HepG2 (cell line): ENCODE results near the gene ULK4.

Experiments used
- ATF3 ChIP-seq: sonication (generic); formaldehyde crosslinking; IDR thresholded peaks from 2 replicates; pipeline ENCODE4 v1.4.0; 2020; ENCODE audit warnings: missing genetic modification reagents
- CEBPB ChIP-seq: IDR thresholded peaks from 2 replicates; pipeline ENCODE4 v1.6.1; 2011; ENCODE audit warnings: low read depth, low read length, improper control_type of control experiment, borderline replicate concordance
- TCF7L2 ChIP-seq: IDR thresholded peaks from 2 replicates; pipeline ENCODE4 v1.6.1; 2011; ENCODE audit warnings: mild to moderate bottlenecking, low read depth, low read length, moderate library complexity
- TF ChIP-seq, protein P1 (sequence below): sonication (generic); formaldehyde crosslinking; IDR thresholded peaks from 2 replicates; pipeline ENCODE4 v1.4.0; 2020; ENCODE audit warnings: missing genetic modification reagents
- TF ChIP-seq, protein P2 (sequence below): sonication (generic); formaldehyde crosslinking; IDR thresholded peaks from 2 replicates; pipeline ENCODE4 v1.4.0; 2020; ENCODE audit warnings: missing genetic modification reagents

- TF ChIP-seq CEBPB, result no peak
- no peak for TF ChIP-seq TCF7L2
- TF ChIP-seq, protein P1, sequence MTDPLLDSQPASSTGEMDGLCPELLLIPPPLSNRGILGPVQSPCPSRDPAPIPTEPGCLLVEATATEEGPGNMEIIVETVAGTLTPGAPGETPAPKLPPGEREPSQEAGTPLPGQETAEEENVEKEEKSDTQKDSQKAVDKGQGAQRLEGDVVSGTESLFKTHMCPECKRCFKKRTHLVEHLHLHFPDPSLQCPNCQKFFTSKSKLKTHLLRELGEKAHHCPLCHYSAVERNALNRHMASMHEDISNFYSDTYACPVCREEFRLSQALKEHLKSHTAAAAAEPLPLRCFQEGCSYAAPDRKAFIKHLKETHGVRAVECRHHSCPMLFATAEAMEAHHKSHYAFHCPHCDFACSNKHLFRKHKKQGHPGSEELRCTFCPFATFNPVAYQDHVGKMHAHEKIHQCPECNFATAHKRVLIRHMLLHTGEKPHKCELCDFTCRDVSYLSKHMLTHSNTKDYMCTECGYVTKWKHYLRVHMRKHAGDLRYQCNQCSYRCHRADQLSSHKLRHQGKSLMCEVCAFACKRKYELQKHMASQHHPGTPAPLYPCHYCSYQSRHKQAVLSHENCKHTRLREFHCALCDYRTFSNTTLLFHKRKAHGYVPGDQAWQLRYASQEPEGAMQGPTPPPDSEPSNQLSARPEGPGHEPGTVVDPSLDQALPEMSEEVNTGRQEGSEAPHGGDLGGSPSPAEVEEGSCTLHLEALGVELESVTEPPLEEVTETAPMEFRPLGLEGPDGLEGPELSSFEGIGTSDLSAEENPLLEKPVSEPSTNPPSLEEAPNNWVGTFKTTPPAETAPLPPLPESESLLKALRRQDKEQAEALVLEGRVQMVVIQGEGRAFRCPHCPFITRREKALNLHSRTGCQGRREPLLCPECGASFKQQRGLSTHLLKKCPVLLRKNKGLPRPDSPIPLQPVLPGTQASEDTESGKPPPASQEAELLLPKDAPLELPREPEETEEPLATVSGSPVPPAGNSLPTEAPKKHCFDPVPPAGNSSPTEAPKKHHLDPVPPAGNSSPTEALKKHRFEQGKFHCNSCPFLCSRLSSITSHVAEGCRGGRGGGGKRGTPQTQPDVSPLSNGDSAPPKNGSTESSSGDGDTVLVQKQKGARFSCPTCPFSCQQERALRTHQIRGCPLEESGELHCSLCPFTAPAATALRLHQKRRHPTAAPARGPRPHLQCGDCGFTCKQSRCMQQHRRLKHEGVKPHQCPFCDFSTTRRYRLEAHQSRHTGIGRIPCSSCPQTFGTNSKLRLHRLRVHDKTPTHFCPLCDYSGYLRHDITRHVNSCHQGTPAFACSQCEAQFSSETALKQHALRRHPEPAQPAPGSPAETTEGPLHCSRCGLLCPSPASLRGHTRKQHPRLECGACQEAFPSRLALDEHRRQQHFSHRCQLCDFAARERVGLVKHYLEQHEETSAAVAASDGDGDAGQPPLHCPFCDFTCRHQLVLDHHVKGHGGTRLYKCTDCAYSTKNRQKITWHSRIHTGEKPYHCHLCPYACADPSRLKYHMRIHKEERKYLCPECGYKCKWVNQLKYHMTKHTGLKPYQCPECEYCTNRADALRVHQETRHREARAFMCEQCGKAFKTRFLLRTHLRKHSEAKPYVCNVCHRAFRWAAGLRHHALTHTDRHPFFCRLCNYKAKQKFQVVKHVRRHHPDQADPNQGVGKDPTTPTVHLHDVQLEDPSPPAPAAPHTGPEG, result no peak
- TF ChIP-seq, protein P2, sequence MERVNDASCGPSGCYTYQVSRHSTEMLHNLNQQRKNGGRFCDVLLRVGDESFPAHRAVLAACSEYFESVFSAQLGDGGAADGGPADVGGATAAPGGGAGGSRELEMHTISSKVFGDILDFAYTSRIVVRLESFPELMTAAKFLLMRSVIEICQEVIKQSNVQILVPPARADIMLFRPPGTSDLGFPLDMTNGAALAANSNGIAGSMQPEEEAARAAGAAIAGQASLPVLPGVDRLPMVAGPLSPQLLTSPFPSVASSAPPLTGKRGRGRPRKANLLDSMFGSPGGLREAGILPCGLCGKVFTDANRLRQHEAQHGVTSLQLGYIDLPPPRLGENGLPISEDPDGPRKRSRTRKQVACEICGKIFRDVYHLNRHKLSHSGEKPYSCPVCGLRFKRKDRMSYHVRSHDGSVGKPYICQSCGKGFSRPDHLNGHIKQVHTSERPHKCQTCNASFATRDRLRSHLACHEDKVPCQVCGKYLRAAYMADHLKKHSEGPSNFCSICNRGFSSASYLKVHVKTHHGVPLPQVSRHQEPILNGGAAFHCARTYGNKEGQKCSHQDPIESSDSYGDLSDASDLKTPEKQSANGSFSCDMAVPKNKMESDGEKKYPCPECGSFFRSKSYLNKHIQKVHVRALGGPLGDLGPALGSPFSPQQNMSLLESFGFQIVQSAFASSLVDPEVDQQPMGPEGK (CRISPR knock-in tag), result no peak
- no peak for TF ChIP-seq ATF3 (CRISPR knock-in tag)
Observed at GRCh38 chr3:41477399-41478014, 484.4 kb downstream of the ULK4 start.
